Keratinocyte (primary cell): ENCODE data around the gene SLC25A5.

Experiments used
- EZH2 ChIP-seq: IDR thresholded peaks from one replicate; pipeline ENCODE4 v1.6.1; 2012; ENCODE audit warnings: inconsistent platforms, mild to moderate bottlenecking, low read length, moderate library complexity
- TF ChIP-seq, protein P1 (sequence below), 3 experiments: IDR thresholded peaks in 1 of 3; conservative IDR thresholded peaks in 1 of 3; optimal IDR thresholded peaks in 1 of 3; 2 replicates in 2 of 3; 3 replicates in 1 of 3; pipeline versions ENCODE3 to v1.5.1; 2011; ENCODE audit warnings: low read length in 3 of 3, mild to moderate bottlenecking in 3 of 3, moderate library complexity in 2 of 3, control low read depth in 1 of 3, inconsistent platforms in 1 of 3; ENCODE audit not compliant: insufficient read depth in 2 of 3; ENCODE audit errors: extremely low read depth in 1 of 3

DNA sequence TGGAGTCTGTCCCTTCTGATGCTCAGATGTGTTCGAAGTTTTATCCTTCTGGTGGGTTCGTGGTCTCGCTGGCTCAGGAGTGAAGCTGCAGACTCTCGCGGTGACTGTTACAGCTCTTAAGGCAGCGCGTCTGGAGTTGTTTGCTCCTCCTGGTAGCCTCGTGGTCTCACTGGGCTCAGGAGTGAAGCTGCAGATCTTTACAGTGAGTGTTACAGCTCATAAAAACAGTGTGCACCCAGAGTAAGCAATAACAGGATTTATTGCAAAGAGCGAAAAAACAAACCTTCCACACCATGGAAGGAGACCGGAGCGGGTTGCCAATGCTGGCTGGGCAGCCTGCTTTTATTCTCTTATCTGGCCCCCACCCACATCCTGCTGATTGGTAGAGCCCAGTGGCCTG, 18.5 kb downstream of the SLC25A5 start:
- TF ChIP-seq, protein P1, sequence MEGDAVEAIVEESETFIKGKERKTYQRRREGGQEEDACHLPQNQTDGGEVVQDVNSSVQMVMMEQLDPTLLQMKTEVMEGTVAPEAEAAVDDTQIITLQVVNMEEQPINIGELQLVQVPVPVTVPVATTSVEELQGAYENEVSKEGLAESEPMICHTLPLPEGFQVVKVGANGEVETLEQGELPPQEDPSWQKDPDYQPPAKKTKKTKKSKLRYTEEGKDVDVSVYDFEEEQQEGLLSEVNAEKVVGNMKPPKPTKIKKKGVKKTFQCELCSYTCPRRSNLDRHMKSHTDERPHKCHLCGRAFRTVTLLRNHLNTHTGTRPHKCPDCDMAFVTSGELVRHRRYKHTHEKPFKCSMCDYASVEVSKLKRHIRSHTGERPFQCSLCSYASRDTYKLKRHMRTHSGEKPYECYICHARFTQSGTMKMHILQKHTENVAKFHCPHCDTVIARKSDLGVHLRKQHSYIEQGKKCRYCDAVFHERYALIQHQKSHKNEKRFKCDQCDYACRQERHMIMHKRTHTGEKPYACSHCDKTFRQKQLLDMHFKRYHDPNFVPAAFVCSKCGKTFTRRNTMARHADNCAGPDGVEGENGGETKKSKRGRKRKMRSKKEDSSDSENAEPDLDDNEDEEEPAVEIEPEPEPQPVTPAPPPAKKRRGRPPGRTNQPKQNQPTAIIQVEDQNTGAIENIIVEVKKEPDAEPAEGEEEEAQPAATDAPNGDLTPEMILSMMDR (optimal IDR thresholded peaks at IDR 0.05 in 1 of 3, IDR thresholded peaks at IDR 0.05 in 1 of 3, conservative IDR thresholded peaks at IDR 0.05 in 1 of 3; ENCODE audit: extremely low read depth in 1 of 3, insufficient read depth in 2 of 3, low read length in 3 of 3): no peak
- no peak for TF ChIP-seq EZH2
